ENCODE measurements around the gene LIPI.

GRCh38 chr21:14116080-14116481, 94.7 kb downstream of the LIPI start:
- TF ChIP-seq POLR2A (IDR thresholded peaks at IDR 0.05) (no peak), EP300 (IDR thresholded peaks at IDR 0.05) (no peak), POLR2AphosphoS5 (IDR thresholded peaks at IDR 0.05) (no peak)
- TF ChIP-seq, protein P1, sequence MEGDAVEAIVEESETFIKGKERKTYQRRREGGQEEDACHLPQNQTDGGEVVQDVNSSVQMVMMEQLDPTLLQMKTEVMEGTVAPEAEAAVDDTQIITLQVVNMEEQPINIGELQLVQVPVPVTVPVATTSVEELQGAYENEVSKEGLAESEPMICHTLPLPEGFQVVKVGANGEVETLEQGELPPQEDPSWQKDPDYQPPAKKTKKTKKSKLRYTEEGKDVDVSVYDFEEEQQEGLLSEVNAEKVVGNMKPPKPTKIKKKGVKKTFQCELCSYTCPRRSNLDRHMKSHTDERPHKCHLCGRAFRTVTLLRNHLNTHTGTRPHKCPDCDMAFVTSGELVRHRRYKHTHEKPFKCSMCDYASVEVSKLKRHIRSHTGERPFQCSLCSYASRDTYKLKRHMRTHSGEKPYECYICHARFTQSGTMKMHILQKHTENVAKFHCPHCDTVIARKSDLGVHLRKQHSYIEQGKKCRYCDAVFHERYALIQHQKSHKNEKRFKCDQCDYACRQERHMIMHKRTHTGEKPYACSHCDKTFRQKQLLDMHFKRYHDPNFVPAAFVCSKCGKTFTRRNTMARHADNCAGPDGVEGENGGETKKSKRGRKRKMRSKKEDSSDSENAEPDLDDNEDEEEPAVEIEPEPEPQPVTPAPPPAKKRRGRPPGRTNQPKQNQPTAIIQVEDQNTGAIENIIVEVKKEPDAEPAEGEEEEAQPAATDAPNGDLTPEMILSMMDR (IDR thresholded peaks at IDR 0.05), result no peak
